ENCODE data around the gene ARPC5L.

DNA sequence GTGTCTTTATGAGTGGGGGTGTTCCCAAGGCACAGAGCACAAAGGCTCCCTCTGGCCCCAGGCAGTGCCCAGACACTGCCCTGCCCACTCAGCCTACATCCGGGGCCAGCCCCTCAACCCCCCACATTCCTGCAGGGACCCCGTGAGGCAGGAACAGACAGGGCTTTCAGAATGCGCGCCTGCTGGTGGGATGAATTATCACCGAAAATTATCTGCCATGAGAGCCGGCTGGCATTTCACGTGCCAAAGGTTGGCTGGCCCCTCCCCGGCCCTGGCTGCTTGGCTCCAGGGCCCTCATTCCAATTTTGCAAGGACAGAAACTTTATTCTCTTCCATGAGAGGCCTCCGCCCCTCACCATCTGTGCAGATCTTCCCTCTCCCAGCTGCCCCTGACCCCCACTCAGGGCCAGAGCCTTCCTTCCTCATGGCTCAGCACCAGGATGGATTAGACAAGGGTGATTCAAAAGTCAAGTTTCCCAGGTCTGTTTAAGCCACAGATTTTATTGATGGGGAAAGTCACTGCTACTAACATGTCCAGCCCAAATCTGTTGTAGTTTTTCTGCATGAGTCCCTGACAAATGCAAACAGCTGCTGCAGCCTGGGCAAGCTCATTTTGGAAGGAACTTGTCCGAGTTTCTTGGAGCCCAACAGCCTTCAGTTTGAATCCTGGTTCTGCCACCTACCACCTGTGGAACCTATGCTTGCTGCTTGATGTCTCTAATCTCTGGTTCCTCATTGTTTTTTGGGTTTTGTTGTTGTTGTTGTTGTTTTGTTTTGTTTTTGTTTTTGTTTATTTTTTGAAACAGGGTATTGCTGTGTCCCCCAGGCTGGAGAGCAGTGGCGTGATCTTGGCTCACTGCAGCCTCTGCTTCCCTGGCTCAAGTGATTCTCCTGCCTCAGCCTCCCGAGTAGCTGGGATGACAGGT lies 41.0 kb upstream of the ARPC5L start:
- TF ChIP-seq CTCF (IDR thresholded peaks at IDR 0.05 in 8 of 11, conservative IDR thresholded peaks at IDR 0.05 in 3 of 11) = peak in 4 of 11 experiments; percentile 18 to 48 (median 27)
- no peak for TF ChIP-seq POLR2A (IDR thresholded peaks at IDR 0.05)
- TF ChIP-seq POLR2AphosphoS5 (IDR thresholded peaks at IDR 0.05) = peak; percentile 43 to 77 (median 68)

Data from spleen (tissue), 7 donors.